Esophagus muscularis mucosa (tissue), 4 donors: ENCODE measurements around the gene USP5. TPM values are rescaled to one million over a fixed set of nuclear protein-coding genes. Genes with fewer than 3 reads are reported as not detected.

Experiments
- DNase-seq: peaks from one replicate; pipeline ENCODE4 v3.0.0-alpha.2; 2017; ENCODE audit errors: extremely low spot score
- H3K27ac ChIP-seq, 4 donors: fragments of 200-600 bp; sonication (generic); replicated peaks in 1 of 4; 1 replicate in 3 of 4; 2 replicates in 1 of 4; pipeline ENCODE4 v1.5.1; 2016 to 2019; ENCODE audit warnings: mild to moderate bottlenecking in 1 of 4
- H3K27me3 ChIP-seq, 4 donors: fragments of 200-600 bp; sonication (generic); one replicate each; pipeline versions ENCODE4 v1.5.1 to v1.6.0; 2016 to 2019
- H3K36me3 ChIP-seq, 4 donors: fragments of 200-600 bp; sonication (generic); one replicate each; pipeline ENCODE4 v1.5.1; 2016 to 2019
- H3K4me1 ChIP-seq, 4 donors: fragments of 200-600 bp; sonication (generic); one replicate each; pipeline ENCODE4 v1.5.1; 2016 to 2019
- H3K4me3 ChIP-seq, 4 donors: fragments of 200-600 bp; sonication (generic); 1 replicate in 2 of 4; 2 replicates in 2 of 4; pipeline ENCODE4 v1.5.1; 2016 to 2019; ENCODE audit warnings: mild to moderate bottlenecking in 4 of 4, moderate library complexity in 1 of 4
- H3K9me3 ChIP-seq, 4 donors: fragments of 200-600 bp; sonication (generic); 1 replicate in 3 of 4; 2 replicates in 1 of 4; pipeline ENCODE4 v1.5.1; 2016 to 2019
- EP300 ChIP-seq: sonication (generic); formaldehyde crosslinking; IDR thresholded peaks from one replicate; pipeline ENCODE4 v1.6.1; 2017; ENCODE audit warnings: antibody characterized with exemption
- POLR2A ChIP-seq: fragments of 450-650 bp; IDR thresholded peaks from one replicate; pipeline ENCODE4 v1.6.1; 2017; ENCODE audit warnings: antibody characterized with exemption, moderate library complexity, mild to moderate bottlenecking, low read depth
- POLR2AphosphoS5 ChIP-seq, 2 donors: sonication (generic); formaldehyde crosslinking; IDR thresholded peaks; one replicate each; pipeline ENCODE4 v1.6.1; 2017; ENCODE audit warnings: antibody characterized with exemption in 2 of 2
- WGBS: methylation state at CpG from one replicate; pipeline ENCODE4 v1.1.5; 2018; 5-methylcytosine and 5-hydroxymethylcytosine counted together
- intact Hi-C: fragments of 100-400 bp; cut with DNase I; formaldehyde crosslinking; loops from one replicate; pipeline ENCODE4 v1.15.1; 2023
- total RNA-seq, 4 donors: library from RNA; depleted of rRNA; stranded (reverse); fragments of >200 nt; gene quantifications; one replicate each; pipeline versions ENCODE4 v1.1.0 to v1.2.1, GENCODE V29; 2016
- TF ChIP-seq, protein P1 (sequence below), 3 experiments: fragments of 200-600 bp in 2 of 3; fragments of 450-650 bp in 1 of 3; sonication (generic) in 2 of 3; IDR thresholded peaks; one replicate each; pipeline ENCODE4 v1.5.1; 2017 to 2019; ENCODE audit warnings: antibody characterized with exemption in 3 of 3, mild to moderate bottlenecking in 2 of 3, moderate library complexity in 1 of 3

The USP5 gene
- total RNA-seq, 4 donors from 2014 or later: 49.8 to 68.7 (median 58.4) TPM

- 66% methylated on average over 4 of the region's 4 CpGs for WGBS
- peaks cover 0 to 5% (median 0%) of the 10 kb centered on the region in 4 donors for H3K27me3 ChIP-seq
- no peaks in the 10 kb centered on the region for H3K9me3 ChIP-seq
- intact Hi-C loops: no loop called here
- H3K36me3 ChIP-seq: no peaks in the 10 kb centered on the region
- DNase-seq: no peak
- no peak overlapping the region for H3K27ac ChIP-seq
- no peaks in the 10 kb centered on the region for H3K4me1 ChIP-seq
- TF ChIP-seq POLR2AphosphoS5 (IDR thresholded peaks at IDR 0.05): no peak
- TF ChIP-seq, protein P1, sequence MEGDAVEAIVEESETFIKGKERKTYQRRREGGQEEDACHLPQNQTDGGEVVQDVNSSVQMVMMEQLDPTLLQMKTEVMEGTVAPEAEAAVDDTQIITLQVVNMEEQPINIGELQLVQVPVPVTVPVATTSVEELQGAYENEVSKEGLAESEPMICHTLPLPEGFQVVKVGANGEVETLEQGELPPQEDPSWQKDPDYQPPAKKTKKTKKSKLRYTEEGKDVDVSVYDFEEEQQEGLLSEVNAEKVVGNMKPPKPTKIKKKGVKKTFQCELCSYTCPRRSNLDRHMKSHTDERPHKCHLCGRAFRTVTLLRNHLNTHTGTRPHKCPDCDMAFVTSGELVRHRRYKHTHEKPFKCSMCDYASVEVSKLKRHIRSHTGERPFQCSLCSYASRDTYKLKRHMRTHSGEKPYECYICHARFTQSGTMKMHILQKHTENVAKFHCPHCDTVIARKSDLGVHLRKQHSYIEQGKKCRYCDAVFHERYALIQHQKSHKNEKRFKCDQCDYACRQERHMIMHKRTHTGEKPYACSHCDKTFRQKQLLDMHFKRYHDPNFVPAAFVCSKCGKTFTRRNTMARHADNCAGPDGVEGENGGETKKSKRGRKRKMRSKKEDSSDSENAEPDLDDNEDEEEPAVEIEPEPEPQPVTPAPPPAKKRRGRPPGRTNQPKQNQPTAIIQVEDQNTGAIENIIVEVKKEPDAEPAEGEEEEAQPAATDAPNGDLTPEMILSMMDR (IDR thresholded peaks at IDR 0.05): no peak
- no peak for TF ChIP-seq POLR2A
- TF ChIP-seq EP300: no peak
- H3K4me3 ChIP-seq: no peak overlapping the region
Measured at GRCh38 chr12:6813363-6813762, 38.6 kb upstream of the USP5 start.

DNA sequence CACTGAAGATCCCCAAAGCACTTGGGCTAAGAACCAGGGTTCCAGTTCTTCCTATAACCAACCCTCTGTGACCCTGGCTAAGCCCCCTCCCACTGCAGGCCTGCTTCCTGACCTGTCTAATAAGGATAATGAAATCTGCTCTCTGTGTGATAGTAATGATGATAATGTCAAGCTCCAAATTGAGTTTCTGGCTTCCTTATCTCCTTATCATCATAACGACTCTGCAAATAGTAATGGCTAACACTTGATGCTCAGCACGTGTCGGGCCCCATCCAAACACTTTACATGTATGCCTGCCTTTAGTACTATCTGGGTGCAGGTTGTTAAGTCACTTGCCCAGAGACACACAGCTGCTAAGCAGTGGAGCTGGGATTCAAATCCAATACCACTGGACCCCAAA is 35.4 kb upstream of the USP5 start:
- Histone ChIP-seq H3K36me3 (no peaks in the 10 kb centered on the region), H3K4me1 (peaks cover 0 to 10% (median 9%) of the 10 kb centered on the region in 4 donors), H3K9me3 (no peaks in the 10 kb centered on the region), H3K27me3 (peaks cover 0 to 5% (median 0%) of the 10 kb centered on the region in 4 donors), H3K27ac (no peak overlapping the region), H3K4me3 (no peak overlapping the region)
- no peak for TF ChIP-seq POLR2AphosphoS5 (IDR thresholded peaks at IDR 0.05)
- no peak for TF ChIP-seq EP300
- no peak for TF ChIP-seq POLR2A
- TF ChIP-seq, protein P1 (IDR thresholded peaks at IDR 0.05): no peak
- intact Hi-C loops: no loop called here
- DNase-seq: no peak
- 75% methylated on average over 3 of the region's 3 CpGs for WGBS

GRCh38 chr12:6817098-6817497 is 34.9 kb upstream of the USP5 start:
- Histone ChIP-seq H3K27ac (no peak overlapping the region), H3K9me3 (no peaks in the 10 kb centered on the region), H3K27me3 (peaks cover 0 to 9% (median 0%) of the 10 kb centered on the region in 4 donors), H3K4me1 (peaks cover 4 to 15% (median 14%) of the 10 kb centered on the region in 4 donors), H3K4me3 (no peak overlapping the region), H3K36me3 (no peaks in the 10 kb centered on the region)
- intact Hi-C loops: no loop called here
- WGBS: 96% methylated on average over 8 of the region's 8 CpGs
- DNase-seq: no peak
- TF ChIP-seq, protein P1 (IDR thresholded peaks at IDR 0.05): no peak
- no peak for TF ChIP-seq POLR2A
- TF ChIP-seq EP300: no peak
- TF ChIP-seq POLR2AphosphoS5 (IDR thresholded peaks at IDR 0.05): no peak

DNA sequence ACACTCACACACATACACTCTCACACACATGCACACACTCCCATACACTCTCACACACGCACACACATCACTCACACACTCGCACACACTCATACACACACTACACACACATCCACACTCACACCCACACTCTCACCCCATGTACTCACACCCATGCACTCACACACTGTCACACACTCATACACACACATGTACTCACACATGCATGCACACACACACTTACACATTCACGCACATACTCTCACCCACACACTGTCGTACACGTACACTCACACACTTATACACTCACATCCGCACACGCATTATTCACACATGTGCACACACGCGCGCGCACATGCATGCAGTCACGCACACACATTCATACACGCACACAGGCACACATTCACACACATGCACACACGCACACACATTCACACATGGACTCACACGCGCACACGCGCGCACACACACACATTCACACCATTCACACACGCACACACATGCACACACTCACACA is 34.2 kb upstream of the USP5 start:
- peaks cover 0 to 16% (median 2%) of the 10 kb centered on the region in 4 donors for H3K27me3 ChIP-seq
- DNase-seq: no peak
- WGBS: 84% methylated on average over 20 of the region's 20 CpGs
- no peak overlapping the region for H3K4me3 ChIP-seq
- intact Hi-C loops: no loop called here
- no peaks in the 10 kb centered on the region for H3K9me3 ChIP-seq
- peaks cover 6 to 21% (median 20%) of the 10 kb centered on the region in 4 donors for H3K4me1 ChIP-seq
- H3K27ac ChIP-seq: no peak overlapping the region
- TF ChIP-seq EP300: no peak
- no peak for TF ChIP-seq POLR2A
- TF ChIP-seq POLR2AphosphoS5 (IDR thresholded peaks at IDR 0.05): no peak
- TF ChIP-seq, protein P1 (IDR thresholded peaks at IDR 0.05): no peak
- no peaks in the 10 kb centered on the region for H3K36me3 ChIP-seq

DNA sequence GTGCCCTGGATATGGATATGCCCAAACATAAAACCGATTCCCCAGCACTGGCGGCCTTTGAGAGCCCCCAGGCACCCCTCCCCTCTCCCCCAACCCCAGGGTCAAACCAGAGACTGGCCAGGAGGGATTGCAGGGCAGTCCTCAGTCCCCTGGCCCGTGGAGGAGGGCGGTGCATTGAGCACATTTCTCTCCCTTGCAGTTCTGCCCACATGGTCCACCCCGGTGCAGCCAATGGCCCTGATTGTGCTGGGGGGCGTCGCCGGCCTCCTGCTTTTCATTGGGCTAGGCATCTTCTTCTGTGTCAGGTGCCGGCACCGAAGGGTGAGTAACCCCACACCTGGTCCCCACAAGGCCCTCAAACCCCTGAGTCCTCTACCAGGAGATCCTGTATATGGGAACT is 33.7 kb upstream of the USP5 start:
- H3K4me1 ChIP-seq: peaks cover 6 to 26% (median 24%) of the 10 kb centered on the region in 4 donors
- DNase-seq: no peak
- TF ChIP-seq EP300 (no peak), POLR2AphosphoS5 (IDR thresholded peaks at IDR 0.05) (no peak), POLR2A (no peak)
- TF ChIP-seq, protein P1 (IDR thresholded peaks at IDR 0.05): no peak
- H3K36me3 ChIP-seq: no peaks in the 10 kb centered on the region
- peaks cover 0 to 21% (median 5%) of the 10 kb centered on the region in 4 donors for H3K27me3 ChIP-seq
- 84% methylated on average over 7 of the region's 10 CpGs for WGBS
- intact Hi-C loops: no loop called here
- no peaks in the 10 kb centered on the region for H3K9me3 ChIP-seq
- no peak overlapping the region for H3K27ac ChIP-seq
- H3K4me3 ChIP-seq: no peak overlapping the region
